Esophagus muscularis mucosa (tissue), 4 donors: ENCODE data around the gene PHOX2B.

Experiments used
- EP300 ChIP-seq: sonication (generic); formaldehyde crosslinking; IDR thresholded peaks from one replicate; pipeline ENCODE4 v1.6.1; 2017; ENCODE audit warnings: antibody characterized with exemption
- POLR2AphosphoS5 ChIP-seq, 2 donors: sonication (generic); formaldehyde crosslinking; IDR thresholded peaks; one replicate each; pipeline ENCODE4 v1.6.1; 2017; ENCODE audit warnings: antibody characterized with exemption in 2 of 2
- TF ChIP-seq, protein P1 (sequence below), 3 experiments: fragments of 200-600 bp in 2 of 3; fragments of 450-650 bp in 1 of 3; sonication (generic) in 2 of 3; IDR thresholded peaks; one replicate each; pipeline ENCODE4 v1.5.1; 2017 to 2019; ENCODE audit warnings: antibody characterized with exemption in 3 of 3, mild to moderate bottlenecking in 2 of 3, moderate library complexity in 1 of 3

DNA sequence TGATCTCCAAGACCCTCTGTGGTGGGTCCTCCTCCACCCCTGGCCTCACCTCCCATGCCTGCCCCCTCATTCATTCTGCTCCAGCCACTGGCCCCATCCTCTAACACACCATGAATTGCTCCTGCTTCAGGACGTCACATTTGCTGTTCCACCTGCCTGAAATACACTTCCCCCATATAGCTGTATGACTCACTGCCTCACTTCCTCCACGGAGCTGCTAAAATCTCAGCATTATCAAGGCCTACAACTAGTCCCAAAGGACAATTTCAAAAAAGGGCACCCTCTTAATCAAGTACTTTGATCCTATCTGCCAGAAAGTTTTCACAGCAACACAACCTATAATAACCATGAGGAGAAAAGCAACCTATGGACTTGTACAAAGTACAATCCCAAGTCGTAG is 43.6 kb upstream of the PHOX2B start:
- TF ChIP-seq, protein P1, sequence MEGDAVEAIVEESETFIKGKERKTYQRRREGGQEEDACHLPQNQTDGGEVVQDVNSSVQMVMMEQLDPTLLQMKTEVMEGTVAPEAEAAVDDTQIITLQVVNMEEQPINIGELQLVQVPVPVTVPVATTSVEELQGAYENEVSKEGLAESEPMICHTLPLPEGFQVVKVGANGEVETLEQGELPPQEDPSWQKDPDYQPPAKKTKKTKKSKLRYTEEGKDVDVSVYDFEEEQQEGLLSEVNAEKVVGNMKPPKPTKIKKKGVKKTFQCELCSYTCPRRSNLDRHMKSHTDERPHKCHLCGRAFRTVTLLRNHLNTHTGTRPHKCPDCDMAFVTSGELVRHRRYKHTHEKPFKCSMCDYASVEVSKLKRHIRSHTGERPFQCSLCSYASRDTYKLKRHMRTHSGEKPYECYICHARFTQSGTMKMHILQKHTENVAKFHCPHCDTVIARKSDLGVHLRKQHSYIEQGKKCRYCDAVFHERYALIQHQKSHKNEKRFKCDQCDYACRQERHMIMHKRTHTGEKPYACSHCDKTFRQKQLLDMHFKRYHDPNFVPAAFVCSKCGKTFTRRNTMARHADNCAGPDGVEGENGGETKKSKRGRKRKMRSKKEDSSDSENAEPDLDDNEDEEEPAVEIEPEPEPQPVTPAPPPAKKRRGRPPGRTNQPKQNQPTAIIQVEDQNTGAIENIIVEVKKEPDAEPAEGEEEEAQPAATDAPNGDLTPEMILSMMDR (IDR thresholded peaks at IDR 0.05): no peak
- no peak for TF ChIP-seq EP300
- no peak for TF ChIP-seq POLR2AphosphoS5 (IDR thresholded peaks at IDR 0.05)
